NK-92 (cell line): ENCODE measurements around the gene TACR1.

Experiments
- DNase-seq: peaks from one replicate; lab custom pipeline; 2025; ENCODE audit not compliant: unreplicated experiment; lab: John Stamatoyannopoulos, UW

Gene TACR1

DNA sequence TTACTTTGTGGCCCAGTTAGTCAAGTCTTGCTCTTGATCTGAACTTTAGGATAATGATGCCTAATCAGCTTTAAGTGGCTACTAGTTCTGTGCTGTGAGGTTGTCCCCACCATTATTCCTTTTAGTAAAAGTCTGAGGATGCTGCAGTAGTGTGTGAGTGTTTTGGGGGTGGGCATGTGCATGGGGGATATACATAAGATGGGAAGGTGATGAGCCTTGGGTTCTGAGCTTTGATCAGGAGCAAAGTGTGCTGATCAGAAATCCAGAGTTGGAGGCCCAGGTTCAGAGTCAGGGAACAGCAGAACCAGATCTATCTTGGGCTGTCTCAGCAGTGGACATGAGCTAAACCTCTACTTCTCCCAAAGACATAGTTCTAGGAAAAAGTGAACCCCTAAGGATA, 174.1 kb downstream of the TACR1 start:
- DNase-seq: no peak

DNA sequence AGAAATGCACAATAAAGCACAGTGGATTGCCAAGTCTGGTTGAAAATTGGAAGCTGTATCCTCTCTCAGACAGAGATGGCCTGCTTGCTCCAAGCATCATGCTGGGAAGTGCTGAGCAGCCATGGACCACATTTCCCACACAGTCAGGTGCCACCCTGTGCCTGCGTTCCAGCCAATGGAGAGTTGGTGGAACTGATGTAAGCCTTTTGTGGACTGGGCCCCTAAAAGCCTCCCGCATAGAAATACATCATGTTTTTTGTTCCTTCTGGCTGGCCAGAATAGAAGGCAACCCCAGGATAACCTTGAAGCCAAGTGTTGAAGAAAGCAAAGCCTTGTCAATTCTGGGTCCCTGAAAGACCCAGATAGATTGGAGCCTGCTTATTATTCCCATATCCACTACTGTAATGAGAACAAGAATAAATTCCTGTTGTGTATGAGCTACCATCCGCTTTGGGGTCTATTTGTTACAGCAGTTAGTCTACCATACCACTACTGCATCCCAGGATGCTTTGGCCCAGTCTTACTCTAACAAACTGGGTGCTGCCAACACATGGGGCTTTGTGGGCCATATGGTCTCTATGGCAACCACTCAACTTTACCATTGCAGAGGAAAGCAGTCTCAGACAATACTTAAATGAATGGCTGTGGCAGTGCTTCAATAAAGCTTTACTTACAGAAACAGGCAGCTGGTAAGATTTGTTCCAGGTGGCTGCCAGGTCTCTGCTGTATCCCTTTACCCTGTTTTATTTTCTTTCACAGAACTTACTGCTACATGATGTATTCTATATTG, 175.5 kb downstream of the TACR1 start:
- no peak for DNase-seq

GRCh38 chr2:75022516-75022915, 176.8 kb downstream of the TACR1 start:
- no peak for DNase-seq

GRCh38 chr2:75021672-75022071, 177.6 kb downstream of the TACR1 start:
- no peak for DNase-seq

GRCh38 chr2:75020476-75020875, 178.8 kb downstream of the TACR1 start:
- no peak for DNase-seq

- no peak for DNase-seq
Measured at GRCh38 chr2:75019790-75020189, 179.5 kb downstream of the TACR1 start.

- no peak for DNase-seq
Measured at GRCh38 chr2:75018162-75018561, 181.2 kb downstream of the TACR1 start.

DNA sequence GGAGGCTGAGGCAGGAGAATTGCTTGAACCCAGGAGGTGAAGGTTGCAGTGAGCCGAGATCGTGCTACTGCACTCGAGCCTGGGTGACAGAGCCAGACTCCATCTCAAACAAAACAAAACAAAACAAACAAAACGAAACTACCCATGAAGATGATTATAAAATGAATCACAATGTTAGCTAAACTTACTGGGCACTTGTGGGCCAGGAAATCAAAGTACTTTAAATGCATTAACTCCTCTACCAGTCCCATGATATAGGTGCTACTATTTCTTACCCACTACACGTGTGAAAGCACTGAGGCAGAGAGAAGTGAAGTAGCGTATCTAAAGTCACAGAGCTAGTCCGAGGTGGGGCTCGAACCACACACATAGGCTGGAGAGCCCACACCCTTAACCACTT, 187.2 kb downstream of the TACR1 start:
- no peak for DNase-seq

DNA sequence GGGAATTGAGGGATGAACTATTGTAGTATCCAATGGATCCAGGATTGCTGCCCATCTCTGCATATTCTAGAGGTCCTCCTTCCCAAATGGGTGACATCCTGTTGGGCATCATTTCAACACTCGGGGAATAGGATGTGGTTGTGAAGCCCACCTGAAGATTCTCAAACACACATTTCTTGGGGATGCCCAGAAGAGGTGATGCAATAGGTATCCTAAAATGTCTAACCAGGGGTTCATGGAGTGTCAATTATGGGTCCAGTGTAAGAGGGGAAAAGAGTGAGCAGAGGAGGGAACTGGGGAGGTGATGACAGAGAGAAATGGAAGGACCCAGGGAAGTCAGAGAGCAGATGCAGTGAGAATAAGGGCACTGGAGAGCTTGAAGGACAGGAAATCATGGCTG, 188.7 kb downstream of the TACR1 start:
- no peak for DNase-seq

DNA sequence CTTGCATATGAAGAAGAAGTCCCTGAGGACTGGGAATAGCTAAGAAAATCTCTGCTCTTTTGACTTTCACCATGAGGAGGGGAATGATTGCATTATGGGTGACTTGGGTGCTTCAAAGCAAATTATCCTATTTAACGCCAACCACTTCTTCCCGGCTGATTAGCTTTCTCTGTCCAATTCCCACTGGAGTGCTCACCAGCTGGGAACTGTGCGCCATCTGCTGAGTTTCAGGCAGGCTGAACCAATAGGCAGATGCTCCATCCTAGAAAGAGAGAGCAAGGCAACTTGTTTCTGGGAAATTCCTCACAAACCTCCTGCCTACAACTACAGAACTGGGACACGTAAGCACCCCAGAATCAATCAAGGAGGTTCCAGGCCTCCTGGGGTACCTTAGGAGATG, 191.5 kb downstream of the TACR1 start:
- no peak for DNase-seq

- no peak for DNase-seq
Measured at GRCh38 chr2:75007061-75007460, 192.3 kb downstream of the TACR1 start.

GRCh38 chr2:75006041-75006440, 193.3 kb downstream of the TACR1 start:
- no peak for DNase-seq

GRCh38 chr2:75003773-75004172, 195.5 kb downstream of the TACR1 start:
- DNase-seq: no peak

DNA sequence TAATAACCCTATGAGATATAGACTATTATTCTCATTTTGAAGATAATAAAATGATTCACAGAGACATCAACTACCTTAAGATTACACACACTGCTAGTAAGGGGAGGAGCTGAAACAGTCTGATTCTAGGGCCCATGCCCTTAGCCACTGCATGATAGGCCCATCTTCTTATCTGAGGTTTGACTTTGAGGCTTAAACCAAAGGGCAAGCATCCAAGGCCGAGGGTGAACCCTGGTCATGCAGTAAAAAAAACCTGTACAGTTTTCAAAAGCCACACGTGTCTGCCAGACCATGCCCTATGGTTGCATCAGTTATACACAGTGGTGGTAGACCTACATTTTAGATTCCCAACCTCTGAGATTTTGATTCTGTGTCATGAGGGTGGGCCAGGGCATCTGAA, 196.0 kb downstream of the TACR1 start:
- DNase-seq: no peak

- no peak for DNase-seq
Measured at GRCh38 chr2:75002007-75002406, 197.3 kb downstream of the TACR1 start.

GRCh38 chr2:74999468-74999867, 199.9 kb downstream of the TACR1 start:
- DNase-seq: no peak
